KOPT-K1 (cell line): ENCODE results near the gene SOCS7.

Experiments used
- H3K27ac ChIP-seq: fragments of 200-600 bp; sonication (generic); 2 replicates; pipeline ENCODE4 v1.5.1; 2016; ENCODE audit warnings: antibody characterized with exemption, mild to moderate bottlenecking, low read depth, low read length; ENCODE audit not compliant: poor library complexity, severe bottlenecking
- H3K36me3 ChIP-seq: fragments of 200-600 bp; sonication (generic); 2 replicates; pipeline ENCODE4 v1.5.1; 2017; ENCODE audit warnings: antibody characterized with exemption, mild to moderate bottlenecking, low read length, moderate library complexity; ENCODE audit not compliant: insufficient read depth
- H3K9me3 ChIP-seq: fragments of 200-600 bp; sonication (generic); 2 replicates; pipeline ENCODE4 v1.5.1; 2017; ENCODE audit warnings: antibody characterized with exemption, low read length, mild to moderate bottlenecking; ENCODE audit not compliant: insufficient read depth, poor library complexity, severe bottlenecking

The SOCS7 gene

GRCh38 chr17:38450557-38451029, 98.9 kb downstream of the SOCS7 start:
- H3K9me3 ChIP-seq: no peaks in the 10 kb centered on the region
- H3K36me3 ChIP-seq: no peaks in the 10 kb centered on the region
- H3K27ac ChIP-seq: no peak overlapping the region

GRCh38 chr17:38451030-38451839, 99.6 kb downstream of the SOCS7 start:
- Histone ChIP-seq H3K27ac (no peak overlapping the region), H3K9me3 (no peaks in the 10 kb centered on the region), H3K36me3 (no peaks in the 10 kb centered on the region)

GRCh38 chr17:38451840-38452529, 100.3 kb downstream of the SOCS7 start:
- H3K9me3 ChIP-seq: no peaks in the 10 kb centered on the region
- H3K36me3 ChIP-seq: no peaks in the 10 kb centered on the region
- no peak overlapping the region for H3K27ac ChIP-seq

- Histone ChIP-seq H3K27ac (no peak overlapping the region), H3K9me3 (no peaks in the 10 kb centered on the region), H3K36me3 (no peaks in the 10 kb centered on the region)
These were observed 101.1 kb downstream of the SOCS7 start for GRCh38 chr17:38452719-38453118.

- Histone ChIP-seq H3K36me3 (peaks cover 3% of the 10 kb centered on the region; the same call in 1 of the 2 replicates), H3K27ac (no peak overlapping the region)
These were observed 102.3 kb downstream of the SOCS7 start for GRCh38 chr17:38453951-38454421.

GRCh38 chr17:38454532-38454931, 102.9 kb downstream of the SOCS7 start:
- no peaks in the 10 kb centered on the region for H3K9me3 ChIP-seq
- no peak overlapping the region for H3K27ac ChIP-seq
- H3K36me3 ChIP-seq: peaks cover 8% of the 10 kb centered on the region; the same call in 1 of the 2 replicates

More at GRCh38 chr17:38453951-38454421, 102.3 kb downstream of the SOCS7 start:
- no peaks in the 10 kb centered on the region for H3K9me3 ChIP-seq
